ENCODE data around the gene GNAS-AS1.
"Not testable (repeated sequence)": the region's sequence is repeated elsewhere in the genome, so short reads cannot be mapped to it uniquely, and the experiment has no call there.

Gene GNAS-AS1

DNA sequence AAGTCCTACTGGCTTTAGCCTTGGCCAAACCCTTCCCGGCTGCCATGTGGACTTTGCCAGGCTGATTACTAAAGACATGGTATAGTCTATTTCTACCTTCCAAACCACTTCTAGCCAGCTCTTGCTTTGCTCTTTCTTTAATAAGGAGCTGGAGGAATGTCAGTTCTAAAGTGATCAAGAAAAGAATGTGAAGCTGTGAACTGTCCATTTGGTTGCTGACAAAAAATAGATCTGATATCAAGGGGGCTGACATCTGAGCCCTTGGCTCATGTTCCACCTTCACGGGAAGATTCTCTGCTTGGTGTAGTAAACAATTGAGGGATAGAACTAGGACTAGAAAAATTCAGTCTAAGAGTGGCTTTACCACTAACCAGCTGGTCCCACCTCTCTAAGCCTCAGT is 22.6 kb downstream of the GNAS-AS1 start:
- Histone ChIP-seq H3K27ac (no peak overlapping the region), H3K9ac (no peak overlapping the region), H3K4me3 (no peak overlapping the region), H3K9me3 (no peaks in the 10 kb centered on the region), H4K20me1 (no peaks in the 10 kb centered on the region), H3K4me1 (no peaks in the 10 kb centered on the region), H3K4me2 (no peak overlapping the region), H3K27me3 (no peaks in the 10 kb centered on the region), H3K36me3 (no peaks in the 10 kb centered on the region)
- no peak for TF ChIP-seq Cebpa-rat (IDR thresholded peaks at IDR 0.05)

DNA sequence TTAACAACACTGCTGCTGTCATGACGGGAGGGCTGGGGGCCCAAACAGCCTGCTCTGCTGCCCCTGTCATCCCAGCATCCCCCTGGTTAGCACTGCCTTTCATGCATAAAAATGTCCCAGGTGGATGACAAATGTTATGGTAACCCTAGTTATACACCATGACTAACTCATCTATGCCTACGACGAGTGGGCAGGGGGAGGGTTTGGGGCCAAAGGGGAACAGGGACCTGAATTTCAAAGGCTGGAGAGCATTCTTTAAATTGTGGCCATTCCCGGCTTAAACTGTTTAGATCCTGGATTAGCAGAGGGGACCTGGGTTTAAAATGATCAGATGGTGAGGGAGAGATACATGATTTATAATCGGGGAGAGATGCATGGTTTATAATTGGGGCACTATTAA is 24.4 kb downstream of the GNAS-AS1 start:
- H3K36me3 ChIP-seq: no peaks in the 10 kb centered on the region
- no peaks in the 10 kb centered on the region for H3K27me3 ChIP-seq
- no peaks in the 10 kb centered on the region for H4K20me1 ChIP-seq
- no peak overlapping the region for H3K27ac ChIP-seq
- TF ChIP-seq Cebpa-rat (IDR thresholded peaks at IDR 0.05): no peak
- peaks cover 2% of the 10 kb centered on the region; the same call in 1 of the 2 replicates for H3K9me3 ChIP-seq
- no peak overlapping the region for H3K9ac ChIP-seq
- H3K4me3 ChIP-seq: no peak overlapping the region
- H3K4me2 ChIP-seq: no peak overlapping the region
- H3K4me1 ChIP-seq: no peaks in the 10 kb centered on the region

DNA sequence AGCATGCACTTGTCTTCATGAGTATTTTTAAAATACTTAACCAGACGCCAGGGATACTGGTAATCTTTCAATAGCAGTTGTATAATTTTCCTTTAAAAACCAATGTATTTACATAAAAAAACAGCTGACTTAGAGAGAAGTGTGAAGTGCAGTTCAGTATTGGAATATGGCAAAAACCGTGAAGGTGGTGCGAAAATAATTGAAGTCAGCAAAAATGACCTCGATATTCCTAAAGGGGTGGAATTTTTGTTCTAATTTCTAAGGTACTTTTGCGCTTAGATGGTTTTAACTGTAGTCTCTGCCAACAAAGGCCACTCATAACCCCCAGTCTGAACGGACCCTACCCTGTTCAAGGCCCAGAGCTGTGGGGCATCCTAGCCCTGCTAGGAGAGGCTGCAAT is 25.3 kb downstream of the GNAS-AS1 start:
- H3K27me3 ChIP-seq: no peaks in the 10 kb centered on the region
- no peaks in the 10 kb centered on the region for H3K4me1 ChIP-seq
- no peaks in the 10 kb centered on the region for H4K20me1 ChIP-seq
- TF ChIP-seq Cebpa-rat (IDR thresholded peaks at IDR 0.05): no peak
- H3K27ac ChIP-seq: no peak overlapping the region
- no peak overlapping the region for H3K4me2 ChIP-seq
- H3K4me3 ChIP-seq: no peak overlapping the region
- H3K36me3 ChIP-seq: no peaks in the 10 kb centered on the region
- no peak overlapping the region for H3K9ac ChIP-seq
- H3K9me3 ChIP-seq: peaks cover 10% of the 10 kb centered on the region

DNA sequence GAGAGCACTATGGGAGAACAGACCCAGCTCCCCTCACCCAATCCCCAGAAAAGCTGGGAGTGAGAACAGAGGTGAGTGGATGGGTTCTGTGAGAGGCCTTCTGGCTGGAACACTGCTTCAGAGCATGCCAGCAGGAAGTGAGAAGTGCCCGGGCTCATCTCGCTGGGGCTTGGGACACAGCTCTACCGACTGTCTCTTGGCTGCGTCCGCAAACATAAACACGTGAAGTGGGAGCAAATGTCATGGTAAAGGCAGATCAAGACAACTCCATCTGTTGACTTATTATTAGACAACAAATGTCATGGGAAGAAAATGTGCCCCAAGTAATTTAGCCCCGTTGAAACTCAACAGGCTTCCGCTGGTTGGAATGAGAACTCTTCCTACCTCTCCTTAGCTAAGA is 25.9 kb downstream of the GNAS-AS1 start:
- Histone ChIP-seq H3K9me3 (peaks cover 16% of the 10 kb centered on the region), H3K36me3 (no peaks in the 10 kb centered on the region), H3K4me3 (no peak overlapping the region), H4K20me1 (no peaks in the 10 kb centered on the region), H3K4me2 (no peak overlapping the region), H3K27me3 (no peaks in the 10 kb centered on the region), H3K9ac (no peak overlapping the region), H3K4me1 (no peaks in the 10 kb centered on the region), H3K27ac (no peak overlapping the region)
- TF ChIP-seq Cebpa-rat (IDR thresholded peaks at IDR 0.05): no peak

DNA sequence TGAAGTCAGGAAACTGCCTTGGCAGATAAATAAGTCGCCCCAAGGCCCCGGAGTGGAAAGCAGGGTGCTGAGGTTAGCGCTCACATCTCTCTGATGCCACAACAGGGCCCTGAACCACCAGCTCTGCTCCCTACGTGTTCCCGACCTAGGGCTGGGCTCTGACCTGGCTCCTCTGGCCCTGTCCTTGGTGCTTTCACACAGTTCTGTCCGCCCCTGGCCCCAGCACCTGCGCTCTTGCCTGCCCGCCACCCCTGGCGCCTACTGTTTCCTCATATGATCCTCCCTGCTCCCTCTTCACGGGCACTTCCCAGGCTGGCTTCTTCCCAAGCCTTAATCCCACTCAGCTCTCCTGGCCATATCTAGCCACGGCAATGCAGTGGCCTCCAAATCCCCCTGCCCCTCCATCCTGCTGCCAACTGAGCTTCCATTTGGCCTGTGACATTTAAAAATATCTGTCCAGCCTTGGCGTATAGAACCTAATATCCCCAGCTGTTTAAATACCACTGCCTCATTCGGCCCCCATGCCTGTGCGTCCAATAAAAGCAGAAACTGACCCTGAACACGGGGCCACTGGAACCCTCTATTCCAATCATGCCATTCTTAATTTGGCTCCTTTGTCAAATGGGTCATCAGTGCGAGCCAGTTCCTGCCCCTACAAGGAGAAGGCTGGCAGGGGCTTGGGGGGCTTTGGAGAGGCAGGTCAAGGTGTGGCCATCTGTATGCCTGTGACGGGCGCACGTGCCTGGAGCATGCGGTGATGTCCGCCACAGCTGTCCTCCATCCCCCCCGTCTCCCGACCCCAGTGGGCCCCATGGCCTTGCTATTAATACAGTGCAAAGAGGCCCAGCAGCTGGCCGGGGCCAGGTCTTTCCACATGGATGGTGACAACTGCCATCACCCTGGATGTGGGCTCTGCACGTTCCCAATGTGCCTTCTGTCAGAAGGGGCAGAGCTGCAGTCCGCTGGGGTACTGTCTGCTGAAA is 27.7 kb downstream of the GNAS-AS1 start:
- no peaks in the 10 kb centered on the region for H3K36me3 ChIP-seq
- no peak for TF ChIP-seq Cebpa-rat (IDR thresholded peaks at IDR 0.05)

DNA sequence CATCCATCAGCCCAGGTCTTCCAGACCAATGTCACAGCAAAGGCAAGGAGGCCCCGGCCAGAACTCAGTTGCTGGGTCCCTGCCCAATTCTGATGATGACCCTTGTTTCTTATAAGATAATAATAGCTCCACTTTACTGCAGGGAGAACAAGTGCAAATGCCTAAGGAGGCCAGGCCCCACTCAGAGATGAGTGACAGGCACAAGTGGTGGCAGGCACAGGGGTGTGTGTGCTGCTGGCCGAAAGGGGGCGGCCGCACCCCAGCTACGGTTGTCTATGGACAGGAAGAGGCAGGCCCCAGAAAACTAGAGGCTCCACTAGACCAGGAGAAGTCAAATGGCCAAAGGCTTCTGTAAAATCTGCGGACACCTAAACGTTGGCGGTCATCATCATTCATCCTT is 28.6 kb downstream of the GNAS-AS1 start:
- Histone ChIP-seq H3K4me2 (no peak overlapping the region), H3K36me3 (no peaks in the 10 kb centered on the region), H4K20me1 (no peaks in the 10 kb centered on the region), H3K27me3 (no peaks in the 10 kb centered on the region), H3K4me3 (no peak overlapping the region), H3K9me3 (peaks cover 22% of the 10 kb centered on the region), H3K4me1 (peaks cover 15% of the 10 kb centered on the region), H3K27ac (no peak overlapping the region), H3K9ac (no peak overlapping the region)
- no peak for TF ChIP-seq Cebpa-rat (IDR thresholded peaks at IDR 0.05)

More for the DNA sequence above, 27.7 kb downstream of the GNAS-AS1 start:
- H3K9ac ChIP-seq: no peak overlapping the region
- H3K4me1 ChIP-seq: peaks cover 6% of the 10 kb centered on the region; the same call in 1 of the 2 replicates
- H3K4me3 ChIP-seq: no peak overlapping the region
- peaks cover 22% of the 10 kb centered on the region for H3K9me3 ChIP-seq
- H4K20me1 ChIP-seq: no peaks in the 10 kb centered on the region
- H3K4me2 ChIP-seq: no peak overlapping the region
- no peaks in the 10 kb centered on the region for H3K27me3 ChIP-seq
- H3K27ac ChIP-seq: no peak overlapping the region

DNA sequence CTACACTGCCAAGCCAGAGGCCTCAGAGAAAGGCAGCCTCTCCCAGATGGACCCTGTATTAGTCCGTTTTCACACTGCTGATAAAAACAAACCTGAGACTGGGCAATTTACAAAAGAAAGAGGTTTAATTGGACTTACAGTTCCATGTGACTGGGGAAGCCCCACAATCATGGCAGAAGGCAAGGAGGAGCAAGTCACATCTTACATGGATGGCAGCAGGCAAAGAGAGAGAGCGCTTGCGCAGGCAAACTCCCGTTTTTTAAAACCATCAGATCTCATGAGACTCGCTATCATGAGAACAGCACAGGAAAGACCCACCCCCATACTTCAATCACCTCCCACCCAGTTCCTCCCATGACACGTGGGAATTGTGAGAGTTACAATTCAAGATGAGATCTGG is 30.2 kb downstream of the GNAS-AS1 start:
- Histone ChIP-seq H3K4me1 (peaks cover 31% of the 10 kb centered on the region), H3K9me3 (peaks cover 22% of the 10 kb centered on the region)
- H3K36me3 ChIP-seq, H3K4me3 ChIP-seq, H3K4me2 ChIP-seq, H4K20me1 ChIP-seq, H3K9ac ChIP-seq, H3K27me3 ChIP-seq, H3K27ac ChIP-seq: not testable (repeated sequence)

DNA sequence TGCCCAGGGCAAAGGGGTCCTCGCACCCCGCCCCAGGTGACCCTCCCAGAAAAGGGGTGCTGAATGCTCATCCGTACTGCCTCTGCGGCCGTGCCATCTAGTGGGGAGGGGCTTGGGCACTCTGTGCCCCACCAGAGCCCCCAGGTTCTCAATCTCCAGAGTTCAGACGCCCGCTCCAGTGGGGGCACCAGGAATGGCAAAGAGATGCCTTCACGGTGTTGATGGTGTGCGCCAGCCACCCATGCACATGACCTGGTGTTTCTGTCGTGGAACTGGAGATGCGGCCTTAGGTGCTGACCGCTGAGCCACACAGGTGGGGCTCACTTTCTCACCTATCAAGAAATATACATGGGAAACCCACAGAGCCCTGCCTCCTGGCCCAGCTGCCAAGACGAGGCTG is 30.8 kb downstream of the GNAS-AS1 start:
- peaks cover 37% of the 10 kb centered on the region for H3K4me1 ChIP-seq
- peaks cover 22% of the 10 kb centered on the region for H3K9me3 ChIP-seq
- H4K20me1 ChIP-seq: no peaks in the 10 kb centered on the region
- no peaks in the 10 kb centered on the region for H3K27me3 ChIP-seq
- TF ChIP-seq Cebpa-rat (IDR thresholded peaks at IDR 0.05): no peak
- H3K27ac ChIP-seq: no peak overlapping the region
- no peak overlapping the region for H3K4me3 ChIP-seq
- H3K4me2 ChIP-seq: no peak overlapping the region
- H3K9ac ChIP-seq: no peak overlapping the region
- H3K36me3 ChIP-seq: no peaks in the 10 kb centered on the region

DNA sequence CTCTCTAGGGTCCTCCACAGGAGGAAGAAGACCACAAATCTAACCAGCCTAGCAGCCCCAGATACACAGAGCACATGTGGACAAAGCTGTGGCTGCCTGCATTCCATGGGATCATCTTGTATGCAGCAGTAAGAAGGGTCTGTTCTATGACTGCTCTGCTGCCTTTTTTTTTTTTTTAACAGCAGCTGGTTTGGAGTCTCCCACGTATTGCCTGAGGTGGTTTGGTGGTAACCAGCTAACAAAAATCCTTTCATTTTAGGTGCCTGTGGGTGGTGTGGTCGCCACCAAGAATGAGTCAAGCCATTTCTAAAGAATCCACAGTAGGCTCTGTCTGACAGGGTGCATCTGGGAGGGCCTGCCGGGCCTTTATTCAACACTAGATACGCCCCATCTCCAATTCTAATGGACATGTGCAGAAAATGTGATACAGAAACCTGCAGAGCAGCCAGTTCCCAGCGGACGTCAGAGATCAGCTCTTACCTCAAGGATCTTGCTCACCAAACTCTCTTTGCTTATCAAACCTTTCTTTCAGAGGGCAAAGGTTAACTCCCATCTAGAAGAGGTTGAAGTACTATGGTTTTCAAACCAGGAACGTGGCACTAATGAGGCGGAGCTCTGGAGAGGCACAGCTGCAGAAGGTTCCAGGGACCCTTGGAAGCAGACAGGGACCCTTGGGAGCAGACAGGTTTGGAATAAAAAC is 32.0 kb downstream of the GNAS-AS1 start:
- H3K9ac ChIP-seq: no peak overlapping the region

DNA sequence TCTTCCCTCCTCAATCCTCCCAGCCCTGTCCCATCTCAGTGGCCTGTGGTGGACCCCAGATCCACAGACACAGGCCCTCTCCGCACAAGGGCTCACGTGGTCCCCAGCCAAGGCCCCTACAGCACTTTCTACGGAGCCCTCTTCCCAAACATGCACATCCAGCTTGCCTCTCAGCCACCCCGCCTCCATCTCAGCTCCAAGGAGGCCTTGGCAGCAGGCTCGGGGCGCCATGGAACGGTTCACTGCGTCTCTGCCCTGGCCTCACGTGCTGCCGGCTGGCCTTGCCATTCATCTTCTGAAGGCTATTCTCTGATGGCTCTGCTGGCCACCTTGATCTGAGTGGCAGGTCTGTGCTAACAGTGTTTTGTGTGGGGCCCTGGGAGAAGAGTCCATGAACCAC is 33.0 kb downstream of the GNAS-AS1 start:
- Histone ChIP-seq H3K4me1 (peaks cover 42% of the 10 kb centered on the region), H3K4me3 (no peak overlapping the region), H3K27me3 (no peaks in the 10 kb centered on the region), H3K9ac (no peak overlapping the region), H3K27ac (no peak overlapping the region), H4K20me1 (no peaks in the 10 kb centered on the region), H3K9me3 (peaks cover 22% of the 10 kb centered on the region), H3K36me3 (no peaks in the 10 kb centered on the region), H3K4me2 (peak overlapping the region; percentile 60)
- TF ChIP-seq Cebpa-rat (IDR thresholded peaks at IDR 0.05): no peak

More for the DNA sequence above, 32.0 kb downstream of the GNAS-AS1 start:
- Histone ChIP-seq H3K4me3 (no peak overlapping the region), H3K9me3 (peaks cover 22% of the 10 kb centered on the region), H4K20me1 (no peaks in the 10 kb centered on the region), H3K36me3 (no peaks in the 10 kb centered on the region), H3K4me2 (no peak overlapping the region), H3K27me3 (no peaks in the 10 kb centered on the region), H3K27ac (no peak overlapping the region), H3K4me1 (peaks cover 42% of the 10 kb centered on the region)
- TF ChIP-seq Cebpa-rat (IDR thresholded peaks at IDR 0.05): no peak
